Subcutaneous abdominal adipose tissue (tissue), 5 donors: ENCODE measurements around the gene IRF8.

Experiments
- H3K27ac ChIP-seq: one replicate; pipeline ENCODE4 v1.7.0; 2013; ENCODE audit warnings: low read depth, mild to moderate bottlenecking, inconsistent platforms, low read length, moderate library complexity
- H3K27me3 ChIP-seq, 5 donors: one replicate each; pipeline ENCODE4 v1.7.0; 2013; ENCODE audit warnings: low read length in 5 of 5, inconsistent platforms in 1 of 5; ENCODE audit not compliant: control insufficient read depth in 5 of 5, insufficient read depth in 4 of 5
- H3K36me3 ChIP-seq, 5 donors: one replicate each; pipeline ENCODE4 v1.7.0; 2013; ENCODE audit warnings: low read length in 5 of 5; ENCODE audit not compliant: control insufficient read depth in 5 of 5, insufficient read depth in 5 of 5
- H3K4me1 ChIP-seq, 5 donors: one replicate each; pipeline ENCODE4 v1.7.0; 2013; ENCODE audit warnings: low read length in 5 of 5, mild to moderate bottlenecking in 3 of 5, moderate library complexity in 1 of 5; ENCODE audit not compliant: control insufficient read depth in 5 of 5, insufficient read depth in 5 of 5
- H3K4me3 ChIP-seq, 5 donors: one replicate each; pipeline ENCODE4 v1.7.0; 2013; ENCODE audit warnings: low read length in 5 of 5, low read depth in 1 of 5
- H3K9ac ChIP-seq, 5 donors: one replicate each; pipeline ENCODE4 v1.7.0; 2013; ENCODE audit warnings: low read length in 5 of 5, mild to moderate bottlenecking in 4 of 5, moderate library complexity in 3 of 5
- H3K9me3 ChIP-seq, 5 donors: one replicate each; pipeline ENCODE4 v1.7.0; 2013; ENCODE audit warnings: low read length in 5 of 5; ENCODE audit not compliant: control insufficient read depth in 5 of 5
- donor health status: healthy.
- donor health status: healthy.
- donor health status: healthy.
- donor health status: healthy.
- donor health status: healthy.

Gene IRF8

GRCh38 chr16:85961988-85962915 is 63.3 kb downstream of the IRF8 start:
- no peak overlapping the region for H3K9ac ChIP-seq
- no peak overlapping the region for H3K27ac ChIP-seq
- H3K4me3 ChIP-seq = no peak overlapping the region
- H3K4me1 ChIP-seq = peaks cover 2 to 14% (median 8%) of the 10 kb centered on the region in 5 donors
- no peaks in the 10 kb centered on the region for H3K9me3 ChIP-seq
- no peaks in the 10 kb centered on the region for H3K36me3 ChIP-seq
- H3K27me3 ChIP-seq = peaks cover 0 to 7% (median 0%) of the 10 kb centered on the region in 5 donors

GRCh38 chr16:85963753-85964285 is 64.9 kb downstream of the IRF8 start:
- H3K27ac ChIP-seq = no peak overlapping the region
- peaks cover 0 to 10% (median 0%) of the 10 kb centered on the region in 5 donors for H3K27me3 ChIP-seq

GRCh38 chr16:85965125-85965524 is 66.2 kb downstream of the IRF8 start:
- H3K4me1 ChIP-seq = peaks cover 2 to 19% (median 15%) of the 10 kb centered on the region in 5 donors
- peaks cover 0 to 7% (median 0%) of the 10 kb centered on the region in 5 donors for H3K27me3 ChIP-seq
- no peak overlapping the region for H3K27ac ChIP-seq
- H3K4me3 ChIP-seq = no peak overlapping the region
- H3K36me3 ChIP-seq = no peaks in the 10 kb centered on the region
- no peak overlapping the region for H3K9ac ChIP-seq
- H3K9me3 ChIP-seq = no peaks in the 10 kb centered on the region

More at GRCh38 chr16:85963753-85964285, 64.9 kb downstream of the IRF8 start:
- Histone ChIP-seq H3K4me3 (no peak overlapping the region), H3K36me3 (no peaks in the 10 kb centered on the region), H3K9ac (no peak overlapping the region), H3K9me3 (no peaks in the 10 kb centered on the region), H3K4me1 (peaks cover 2 to 19% (median 15%) of the 10 kb centered on the region in 5 donors)

GRCh38 chr16:85967111-85967510 is 68.1 kb downstream of the IRF8 start:
- H3K9ac ChIP-seq = no peak overlapping the region
- no peaks in the 10 kb centered on the region for H3K9me3 ChIP-seq
- H3K4me1 ChIP-seq = peaks cover 2 to 19% (median 15%) of the 10 kb centered on the region in 5 donors

GRCh38 chr16:85968041-85968920 is 69.3 kb downstream of the IRF8 start:
- H3K4me3 ChIP-seq = no peak overlapping the region
- peaks cover 2 to 17% (median 15%) of the 10 kb centered on the region in 5 donors for H3K4me1 ChIP-seq
- H3K9me3 ChIP-seq = no peaks in the 10 kb centered on the region
- no peaks in the 10 kb centered on the region for H3K36me3 ChIP-seq
- H3K9ac ChIP-seq = no peak overlapping the region
- H3K27ac ChIP-seq = no peak overlapping the region
- H3K27me3 ChIP-seq = peaks cover 0 to 4% (median 0%) of the 10 kb centered on the region in 5 donors

More at GRCh38 chr16:85967111-85967510, 68.1 kb downstream of the IRF8 start:
- H3K4me3 ChIP-seq = no peak overlapping the region
- no peak overlapping the region for H3K27ac ChIP-seq
- H3K36me3 ChIP-seq = no peaks in the 10 kb centered on the region
- peaks cover 0 to 4% (median 0%) of the 10 kb centered on the region in 5 donors for H3K27me3 ChIP-seq

- Histone ChIP-seq H3K36me3 (no peaks in the 10 kb centered on the region), H3K9me3 (no peaks in the 10 kb centered on the region), H3K4me3 (no peak overlapping the region), H3K27ac (no peak overlapping the region), H3K27me3 (peaks cover 0 to 4% (median 0%) of the 10 kb centered on the region in 5 donors), H3K4me1 (peaks cover under 1 to 11% (median 8%) of the 10 kb centered on the region in 5 donors), H3K9ac (no peak overlapping the region)
These were observed 70.2 kb downstream of the IRF8 start for GRCh38 chr16:85969159-85969558.

- Histone ChIP-seq H3K9me3 (no peaks in the 10 kb centered on the region), H3K4me1 (peaks cover 0 to 8% (median 5%) of the 10 kb centered on the region in 5 donors), H3K27me3 (peaks cover 0 to 4% (median 3%) of the 10 kb centered on the region in 5 donors), H3K9ac (no peak overlapping the region), H3K4me3 (no peak overlapping the region), H3K27ac (no peak overlapping the region), H3K36me3 (no peaks in the 10 kb centered on the region)
These were observed 70.6 kb downstream of the IRF8 start for GRCh38 chr16:85969591-85969990.

GRCh38 chr16:85970016-85970733 is 71.2 kb downstream of the IRF8 start:
- Histone ChIP-seq H3K4me3 (no peak overlapping the region), H3K36me3 (no peaks in the 10 kb centered on the region), H3K27ac (no peak overlapping the region), H3K27me3 (peaks cover 0 to 9% (median 3%) of the 10 kb centered on the region in 5 donors), H3K4me1 (peaks cover 0 to 8% (median 5%) of the 10 kb centered on the region in 5 donors), H3K9me3 (no peaks in the 10 kb centered on the region), H3K9ac (no peak overlapping the region)

GRCh38 chr16:85970738-85971137 is 71.8 kb downstream of the IRF8 start:
- H3K9ac ChIP-seq = no peak overlapping the region
- peaks cover 0 to 8% (median 5%) of the 10 kb centered on the region in 5 donors for H3K4me1 ChIP-seq
- no peaks in the 10 kb centered on the region for H3K9me3 ChIP-seq
- H3K27ac ChIP-seq = no peak overlapping the region
- peaks cover 0 to 14% (median 4%) of the 10 kb centered on the region in 5 donors for H3K27me3 ChIP-seq
- no peaks in the 10 kb centered on the region for H3K36me3 ChIP-seq
- no peak overlapping the region for H3K4me3 ChIP-seq
